HL-60 (cell line): ENCODE measurements around the gene GPR89A.

ENCODE experiments used
- CTCF ChIP-seq: IDR thresholded peaks from one replicate; pipeline ENCODE4 v1.5.1; 2011; ENCODE audit warnings: low read length, control low read depth, inconsistent platforms; ENCODE audit not compliant: insufficient read depth
- GABPA ChIP-seq: IDR thresholded peaks from 2 replicates; pipeline ENCODE4 v1.6.1; 2012; ENCODE audit warnings: low read depth
- POLR2AphosphoS5 ChIP-seq: IDR thresholded peaks from 2 replicates; pipeline ENCODE4 v1.6.1; 2012; ENCODE audit warnings: low read depth

GRCh38 chr1:145714524-145715111 is 106.8 kb downstream of the GPR89A start:
- TF ChIP-seq GABPA (no peak), CTCF (no peak), POLR2AphosphoS5 (no peak)
